Transverse colon (tissue), 4 donors: ENCODE data around the gene DENND1A. TPM values are rescaled to one million over a fixed set of nuclear protein-coding genes. Genes with fewer than 3 reads are reported as not detected.
"Not testable (repeated sequence)": the region's sequence is repeated elsewhere in the genome, so short reads cannot be mapped to it uniquely, and the experiment has no call there.

Source experiments
- DNase-seq: peaks from one replicate; pipeline ENCODE4 v3.0.0-alpha.2; 2019
- H3K27ac ChIP-seq, 4 donors: fragments of 200-600 bp; sonication (generic); 2 replicates each; pipeline ENCODE4 v1.5.1; 2016 to 2018; ENCODE audit warnings: inconsistent platforms in 4 of 4
- H3K27me3 ChIP-seq: fragments of 200-600 bp; sonication (generic); 2 replicates; pipeline ENCODE4 v1.5.1; 2017; ENCODE audit warnings: inconsistent platforms
- H3K36me3 ChIP-seq, 4 donors: fragments of 200-600 bp; sonication (generic); 2 replicates each; pipeline ENCODE4 v1.5.1; 2017 to 2019; ENCODE audit warnings: inconsistent platforms in 4 of 4
- H3K4me1 ChIP-seq, 4 donors: fragments of 200-600 bp; sonication (generic); 2 replicates each; pipeline ENCODE4 v1.5.1; 2017 to 2020; ENCODE audit warnings: inconsistent platforms in 4 of 4
- H3K4me3 ChIP-seq, 4 donors: fragments of 200-600 bp; sonication (generic); 1 replicate in 1 of 4; 2 replicates in 3 of 4; pipeline versions ENCODE4 v1.5.1 to v1.6.1; 2017 to 2019; ENCODE audit warnings: inconsistent platforms in 4 of 4
- H3K9me3 ChIP-seq, 2 donors: fragments of 200-600 bp; sonication (generic); 2 replicates each; pipeline ENCODE4 v1.5.1; 2017 to 2019; ENCODE audit warnings: inconsistent platforms in 2 of 2
- EP300 ChIP-seq: sonication (generic); formaldehyde crosslinking; IDR thresholded peaks from one replicate; pipeline ENCODE4 v1.6.1; 2017; ENCODE audit warnings: antibody characterized with exemption, low read depth
- POLR2A ChIP-seq: fragments of 450-650 bp; IDR thresholded peaks from one replicate; pipeline ENCODE4 v1.6.1; 2016; ENCODE audit warnings: antibody characterized with exemption, mild to moderate bottlenecking, moderate library complexity
- POLR2AphosphoS5 ChIP-seq, 3 donors: sonication (generic); formaldehyde crosslinking; IDR thresholded peaks; one replicate each; pipeline ENCODE4 v1.6.1; 2016; ENCODE audit warnings: antibody characterized with exemption in 3 of 3
- WGBS, 2 donors: methylation state at CpG; one replicate each; pipeline ENCODE4 v1.1.5; 2018; ENCODE audit warnings: low coverage in 1 of 2; 5-methylcytosine and 5-hydroxymethylcytosine counted together
- in situ Hi-C, 4 donors: fragments of 200-750 bp; cut with MboI; loops; one replicate each; pipeline versions ENCODE4 v1.15.0 to v1.15.1; 2017; ENCODE audit warnings: low sequenced_read_pairs in 3 of 4, low pct_ligation_motif_present in 1 of 4, low pct_unique_long_range_greater_than_20kb in 1 of 4
- intact Hi-C: fragments of 100-400 bp; cut with DNase I; formaldehyde crosslinking; loops from one replicate; pipeline ENCODE4 v1.15.1; 2023; ENCODE audit warnings: low total_unique reads
- total RNA-seq, 4 donors: library from RNA; depleted of rRNA; stranded (reverse); fragments of >200 nt; gene quantifications; one replicate each; pipeline ENCODE4 v1.1.0, GENCODE V29; 2016
- TF ChIP-seq, protein P1 (sequence below), 5 experiments: fragments of 200-600 bp in 3 of 5; fragments of 450-650 bp in 2 of 5; sonication (generic) in 3 of 5; IDR thresholded peaks; 1 replicate in 2 of 5; 2 replicates in 3 of 5; pipeline ENCODE4 v1.5.1; 2016 to 2017; ENCODE audit warnings: antibody characterized with exemption in 5 of 5, inconsistent platforms in 3 of 5, mild to moderate bottlenecking in 2 of 5, moderate library complexity in 1 of 5

Gene DENND1A
- 10 to 100 TPM; 12.5 to 78.6 (median 40.0) TPM for total RNA-seq

- peak within 1 kb of the TSS; percentile 84 to 90 (median 87) for H3K27ac ChIP-seq
- H3K9me3 ChIP-seq = no peaks in the 10 kb centered on the region
- peak within 1 kb of the TSS; percentile 65 to 91 (median 88) for H3K4me3 ChIP-seq
- H3K36me3 ChIP-seq = no peaks in the 10 kb centered on the region
- in situ Hi-C loops = no loop called here
- TF ChIP-seq, protein P1, sequence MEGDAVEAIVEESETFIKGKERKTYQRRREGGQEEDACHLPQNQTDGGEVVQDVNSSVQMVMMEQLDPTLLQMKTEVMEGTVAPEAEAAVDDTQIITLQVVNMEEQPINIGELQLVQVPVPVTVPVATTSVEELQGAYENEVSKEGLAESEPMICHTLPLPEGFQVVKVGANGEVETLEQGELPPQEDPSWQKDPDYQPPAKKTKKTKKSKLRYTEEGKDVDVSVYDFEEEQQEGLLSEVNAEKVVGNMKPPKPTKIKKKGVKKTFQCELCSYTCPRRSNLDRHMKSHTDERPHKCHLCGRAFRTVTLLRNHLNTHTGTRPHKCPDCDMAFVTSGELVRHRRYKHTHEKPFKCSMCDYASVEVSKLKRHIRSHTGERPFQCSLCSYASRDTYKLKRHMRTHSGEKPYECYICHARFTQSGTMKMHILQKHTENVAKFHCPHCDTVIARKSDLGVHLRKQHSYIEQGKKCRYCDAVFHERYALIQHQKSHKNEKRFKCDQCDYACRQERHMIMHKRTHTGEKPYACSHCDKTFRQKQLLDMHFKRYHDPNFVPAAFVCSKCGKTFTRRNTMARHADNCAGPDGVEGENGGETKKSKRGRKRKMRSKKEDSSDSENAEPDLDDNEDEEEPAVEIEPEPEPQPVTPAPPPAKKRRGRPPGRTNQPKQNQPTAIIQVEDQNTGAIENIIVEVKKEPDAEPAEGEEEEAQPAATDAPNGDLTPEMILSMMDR (IDR thresholded peaks at IDR 0.05) = no peak
- TF ChIP-seq POLR2AphosphoS5 (IDR thresholded peaks at IDR 0.05) = peak; percentile 24 to 76 (median 74)
- WGBS, 2 donors = 16 to 63% methylated on average over 1 to 48 of the region's 83 CpGs
- H3K4me1 ChIP-seq = peaks cover 19 to 43% (median 26%) of the 10 kb centered on the region in 4 donors
- H3K27me3 ChIP-seq = no peaks in the 10 kb centered on the region
- peak; percentile 94 for DNase-seq
- intact Hi-C loops = no loop called here
Measured at GRCh38 chr9:123929870-123930831, at the start of gene DENND1A. DENND1A (minus strand) TSS chr9:123930126; CDS start chr9:123929905, 221 bp downstream.

- Histone ChIP-seq H3K36me3 (no peaks in the 10 kb centered on the region), H3K4me1 (no peaks in the 10 kb centered on the region), H3K27me3 (peaks cover 46% of the 10 kb centered on the region), H3K4me3 (no peak overlapping the region), H3K9me3 (no peaks in the 10 kb centered on the region), H3K27ac (no peak overlapping the region)
- TF ChIP-seq EP300 (no peak), POLR2AphosphoS5 (IDR thresholded peaks at IDR 0.05) (no peak), POLR2A (no peak)
- TF ChIP-seq, protein P1 (IDR thresholded peaks at IDR 0.05) = no peak
- intact Hi-C loops = no loop called here
- in situ Hi-C loops = no loop called here
- WGBS, 2 donors = 84 to 100% methylated on average over 2 to 5 of the region's 5 CpGs
- no peak for DNase-seq
Measured at GRCh38 chr9:123978981-123979380, 49.1 kb upstream of the DENND1A start.

DNA sequence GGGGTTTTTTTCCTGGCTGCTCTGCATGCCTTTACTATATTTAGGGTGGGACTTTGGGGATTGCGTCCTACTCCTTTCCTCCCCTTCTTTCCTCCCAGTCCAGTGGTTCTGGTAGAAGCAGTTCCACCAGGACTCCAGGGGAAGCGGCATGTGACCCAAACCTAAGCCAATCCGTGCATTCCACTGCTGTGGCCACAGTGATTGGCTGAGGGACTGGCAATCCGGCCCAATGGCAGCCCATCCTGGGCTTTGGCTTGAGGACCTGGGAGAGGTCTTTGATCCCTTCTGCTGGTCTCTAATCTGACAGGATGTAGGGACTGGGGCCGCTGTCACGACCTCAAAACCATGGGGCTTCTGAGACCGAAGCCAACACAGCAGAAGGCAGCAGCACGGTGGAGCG is 46.7 kb upstream of the DENND1A start:
- no CpG with 5 or more reads among the region's 9 CpGs for WGBS, 2 donors
- H3K36me3 ChIP-seq, intact Hi-C loops, H3K4me1 ChIP-seq, DNase-seq, in situ Hi-C loops, H3K4me3 ChIP-seq, H3K9me3 ChIP-seq, H3K27ac ChIP-seq: not testable (repeated sequence)
- H3K27me3 ChIP-seq = peaks cover 33% of the 10 kb centered on the region

GRCh38 chr9:123975871-123976270 is 45.9 kb upstream of the DENND1A start:
- Histone ChIP-seq H3K27ac (no peak overlapping the region), H3K27me3 (peaks cover 26% of the 10 kb centered on the region), H3K36me3 (no peaks in the 10 kb centered on the region), H3K9me3 (no peaks in the 10 kb centered on the region), H3K4me1 (no peaks in the 10 kb centered on the region), H3K4me3 (no peak overlapping the region)
- in situ Hi-C loops (no loop called here), intact Hi-C loops (no loop called here)
- 20 to 71% methylated on average over 1 to 3 of the region's 3 CpGs for WGBS, 2 donors
- DNase-seq = no peak
- TF ChIP-seq, protein P1 (IDR thresholded peaks at IDR 0.05) = no peak
- TF ChIP-seq POLR2A = no peak
- no peak for TF ChIP-seq POLR2AphosphoS5 (IDR thresholded peaks at IDR 0.05)
- no peak for TF ChIP-seq EP300
